HG03521 (cell line): ENCODE results near the gene SH3RF2.
"Not testable (repeated sequence)": the region's sequence is repeated elsewhere in the genome, so short reads cannot be mapped to it uniquely, and the experiment has no call there.

Experiments
- ATAC-seq: cut with Tn5 transposase; IDR thresholded peaks from one replicate; pipeline ENCODE4 v1.9.1; 2021; ENCODE audit warnings: mild to moderate bottlenecking, moderate library complexity; ENCODE audit not compliant: unreplicated experiment

Gene SH3RF2

GRCh38 chr5:146002491-146002890, 66.1 kb downstream of the SH3RF2 start:
- no peak for ATAC-seq

GRCh38 chr5:146003852-146004251, 67.5 kb downstream of the SH3RF2 start:
- no peak for ATAC-seq

GRCh38 chr5:146005264-146005663, 68.9 kb downstream of the SH3RF2 start:
- ATAC-seq: no peak

- no peak for ATAC-seq
Measured at GRCh38 chr5:146005723-146006122, 69.3 kb downstream of the SH3RF2 start.

- no peak for ATAC-seq
Measured at GRCh38 chr5:146006470-146007190, 70.3 kb downstream of the SH3RF2 start.

GRCh38 chr5:146007270-146007669, 70.9 kb downstream of the SH3RF2 start:
- ATAC-seq: no peak

GRCh38 chr5:146007989-146008388, 71.6 kb downstream of the SH3RF2 start:
- no peak for ATAC-seq

- no peak for ATAC-seq
Measured at GRCh38 chr5:146009020-146009419, 72.6 kb downstream of the SH3RF2 start.

GRCh38 chr5:146010447-146010846, 74.1 kb downstream of the SH3RF2 start:
- not testable (repeated sequence) for ATAC-seq

GRCh38 chr5:146013761-146014160, 77.4 kb downstream of the SH3RF2 start:
- no peak for ATAC-seq

- no peak for ATAC-seq
Measured at GRCh38 chr5:146015001-146015400, 78.6 kb downstream of the SH3RF2 start.

- ATAC-seq: no peak
Measured at GRCh38 chr5:146016764-146017484, 80.5 kb downstream of the SH3RF2 start.

GRCh38 chr5:146018514-146019375, 82.4 kb downstream of the SH3RF2 start:
- no peak for ATAC-seq

- ATAC-seq: no peak
Measured at GRCh38 chr5:146020100-146020499, 83.7 kb downstream of the SH3RF2 start.

- no peak for ATAC-seq
Measured at GRCh38 chr5:146024034-146024433, 87.7 kb downstream of the SH3RF2 start.

GRCh38 chr5:146025114-146025680, 88.8 kb downstream of the SH3RF2 start:
- no peak for ATAC-seq

- no peak for ATAC-seq
Measured at GRCh38 chr5:146025681-146026080, 89.3 kb downstream of the SH3RF2 start.

- ATAC-seq: no peak
Measured at GRCh38 chr5:146026307-146027010, 90.1 kb downstream of the SH3RF2 start.

- no peak for ATAC-seq
Measured at GRCh38 chr5:146027751-146028150, 91.4 kb downstream of the SH3RF2 start.

GRCh38 chr5:146032911-146033310, 96.5 kb downstream of the SH3RF2 start:
- ATAC-seq: no peak

GRCh38 chr5:146034127-146034526, 97.7 kb downstream of the SH3RF2 start:
- no peak for ATAC-seq
